GM21367 (cell line): ENCODE data around the gene LNPEP.
"Not testable (repeated sequence)": the region's sequence is repeated elsewhere in the genome, so short reads cannot be mapped to it uniquely, and the experiment has no call there.

Source experiments
- ATAC-seq: cut with Tn5 transposase; IDR thresholded peaks from one replicate; pipeline ENCODE4 v1.9.1; 2021; ENCODE audit not compliant: unreplicated experiment

Gene LNPEP

GRCh38 chr5:96928931-96929708 lies 6.8 kb upstream of the LNPEP start:
- no peak for ATAC-seq

- no peak for ATAC-seq
These were observed 5.8 kb upstream of the LNPEP start for GRCh38 chr5:96930058-96930457.

- no peak for ATAC-seq
These were observed 5.3 kb upstream of the LNPEP start for GRCh38 chr5:96930589-96930988.

GRCh38 chr5:96931037-96931436 lies 4.8 kb upstream of the LNPEP start:
- ATAC-seq = not testable (repeated sequence)

GRCh38 chr5:96931605-96932004 lies 4.3 kb upstream of the LNPEP start:
- ATAC-seq = no peak

GRCh38 chr5:96932026-96932425 lies 3.9 kb upstream of the LNPEP start:
- no peak for ATAC-seq

- ATAC-seq = no peak
These were observed 1.8 kb upstream of the LNPEP start for GRCh38 chr5:96933764-96934707.

- peak; percentile 59 for ATAC-seq
These were observed 947 bp upstream of the LNPEP start for GRCh38 chr5:96934708-96935558.

GRCh38 chr5:96936431-96937320 lies 796 bp downstream of the LNPEP start:
- peak; percentile 19 for ATAC-seq

- no peak for ATAC-seq
These were observed 4.7 kb downstream of the LNPEP start for GRCh38 chr5:96940586-96940985.

- no peak for ATAC-seq
These were observed 5.3 kb downstream of the LNPEP start for GRCh38 chr5:96941140-96941539.

- no peak for ATAC-seq
These were observed 6.2 kb downstream of the LNPEP start for GRCh38 chr5:96942078-96942477.

- ATAC-seq = no peak
These were observed 7.0 kb downstream of the LNPEP start for GRCh38 chr5:96942911-96943310.

GRCh38 chr5:96943799-96944198 lies 7.9 kb downstream of the LNPEP start:
- ATAC-seq = no peak

GRCh38 chr5:96945144-96945897 lies 9.4 kb downstream of the LNPEP start:
- ATAC-seq = no peak

GRCh38 chr5:96946381-96946780 lies 10.5 kb downstream of the LNPEP start:
- ATAC-seq = no peak

- no peak for ATAC-seq
These were observed 16.4 kb downstream of the LNPEP start for GRCh38 chr5:96952118-96952750.

- no peak for ATAC-seq
These were observed 17.3 kb downstream of the LNPEP start for GRCh38 chr5:96952974-96953730.
